ENCODE results near the gene YWHAG.
"Not testable (repeated sequence)": the region's sequence is repeated elsewhere in the genome, so short reads cannot be mapped to it uniquely, and the experiment has no call there.

The YWHAG gene

GRCh38 chr7:76390092-76390491, 31.3 kb upstream of the YWHAG start:
- H3K9me3 Mint-ChIP-seq: no peaks in the 10 kb centered on the region
- H3K36me3 Mint-ChIP-seq: no peaks in the 10 kb centered on the region
- no peaks in the 10 kb centered on the region for H3K27me3 Mint-ChIP-seq
- H3K4me1 Mint-ChIP-seq: peaks cover 19% of the 10 kb centered on the region
- peak overlapping the region; percentile 13 for H3K27ac Mint-ChIP-seq
- no peak for ATAC-seq
- H3K4me3 Mint-ChIP-seq: no peak overlapping the region

GRCh38 chr7:76387789-76388188, 29.0 kb upstream of the YWHAG start:
- H3K27ac Mint-ChIP-seq, H3K9me3 Mint-ChIP-seq, ATAC-seq, H3K27me3 Mint-ChIP-seq, H3K4me3 Mint-ChIP-seq, H3K4me1 Mint-ChIP-seq, H3K36me3 Mint-ChIP-seq: not testable (repeated sequence)

GRCh38 chr7:76386691-76387260, 28.0 kb upstream of the YWHAG start:
- H3K27me3 Mint-ChIP-seq: no peaks in the 10 kb centered on the region
- H3K27ac Mint-ChIP-seq: no peak overlapping the region
- no peaks in the 10 kb centered on the region for H3K4me1 Mint-ChIP-seq
- ATAC-seq: no peak
- no peak overlapping the region for H3K4me3 Mint-ChIP-seq
- no peaks in the 10 kb centered on the region for H3K36me3 Mint-ChIP-seq
- H3K9me3 Mint-ChIP-seq: no peaks in the 10 kb centered on the region

GRCh38 chr7:76383089-76383944, 24.5 kb upstream of the YWHAG start:
- H3K27ac Mint-ChIP-seq: no peak overlapping the region
- H3K27me3 Mint-ChIP-seq: no peaks in the 10 kb centered on the region
- H3K36me3 Mint-ChIP-seq: no peaks in the 10 kb centered on the region
- H3K4me1 Mint-ChIP-seq: peaks cover 8% of the 10 kb centered on the region
- no peak for ATAC-seq
- H3K9me3 Mint-ChIP-seq: no peaks in the 10 kb centered on the region
- no peak overlapping the region for H3K4me3 Mint-ChIP-seq

GRCh38 chr7:76381814-76382213, 23.0 kb upstream of the YWHAG start:
- H3K4me3 Mint-ChIP-seq: no peak overlapping the region
- H3K36me3 Mint-ChIP-seq: no peaks in the 10 kb centered on the region
- no peak overlapping the region for H3K27ac Mint-ChIP-seq
- H3K27me3 Mint-ChIP-seq: no peaks in the 10 kb centered on the region
- peaks cover 18% of the 10 kb centered on the region for H3K4me1 Mint-ChIP-seq
- no peaks in the 10 kb centered on the region for H3K9me3 Mint-ChIP-seq
- no peak for ATAC-seq

- Mint-ChIP-seq H3K36me3 (no peaks in the 10 kb centered on the region), H3K9me3 (no peaks in the 10 kb centered on the region), H3K4me3 (peak overlapping the region; percentile 71), H3K27me3 (no peaks in the 10 kb centered on the region), H3K27ac (peak overlapping the region; percentile 69), H3K4me1 (peaks cover 18% of the 10 kb centered on the region)
- ATAC-seq: no peak
These were observed 21.8 kb upstream of the YWHAG start for GRCh38 chr7:76380623-76380966.

- ATAC-seq: no peak
- no peaks in the 10 kb centered on the region for H3K36me3 Mint-ChIP-seq
- no peaks in the 10 kb centered on the region for H3K9me3 Mint-ChIP-seq
- H3K4me3 Mint-ChIP-seq: no peak overlapping the region
- peaks cover 21% of the 10 kb centered on the region for H3K27me3 Mint-ChIP-seq
- H3K27ac Mint-ChIP-seq: no peak overlapping the region
- peaks cover 18% of the 10 kb centered on the region for H3K4me1 Mint-ChIP-seq
These were observed 18.6 kb upstream of the YWHAG start for GRCh38 chr7:76377186-76377918.

GRCh38 chr7:76375251-76375650, 16.5 kb upstream of the YWHAG start:
- no peak overlapping the region for H3K27ac Mint-ChIP-seq
- ATAC-seq: no peak
- H3K4me1 Mint-ChIP-seq: peaks cover 15% of the 10 kb centered on the region
- H3K4me3 Mint-ChIP-seq: no peak overlapping the region
- H3K9me3 Mint-ChIP-seq: no peaks in the 10 kb centered on the region
- H3K36me3 Mint-ChIP-seq: no peaks in the 10 kb centered on the region
- peaks cover 36% of the 10 kb centered on the region for H3K27me3 Mint-ChIP-seq

- Mint-ChIP-seq H3K9me3 (no peaks in the 10 kb centered on the region), H3K4me1 (peaks cover 10% of the 10 kb centered on the region), H3K36me3 (no peaks in the 10 kb centered on the region), H3K27ac (no peak overlapping the region), H3K4me3 (no peak overlapping the region), H3K27me3 (peaks cover 36% of the 10 kb centered on the region)
- no peak for ATAC-seq
These were observed 14.4 kb upstream of the YWHAG start for GRCh38 chr7:76372984-76373833.

GRCh38 chr7:76371396-76371795, 12.6 kb upstream of the YWHAG start:
- Mint-ChIP-seq H3K27me3 (peaks cover 36% of the 10 kb centered on the region), H3K4me3 (no peak overlapping the region), H3K9me3 (no peaks in the 10 kb centered on the region), H3K4me1 (no peaks in the 10 kb centered on the region), H3K36me3 (no peaks in the 10 kb centered on the region), H3K27ac (no peak overlapping the region)
- no peak for ATAC-seq

- no peak for ATAC-seq
- Mint-ChIP-seq H3K4me1 (peaks cover 12% of the 10 kb centered on the region), H3K4me3 (no peak overlapping the region), H3K27ac (no peak overlapping the region), H3K36me3 (no peaks in the 10 kb centered on the region), H3K9me3 (no peaks in the 10 kb centered on the region), H3K27me3 (peaks cover 31% of the 10 kb centered on the region)
These were observed 10.2 kb upstream of the YWHAG start for GRCh38 chr7:76369018-76369417.

- H3K4me3 Mint-ChIP-seq: no peak overlapping the region
- peaks cover 15% of the 10 kb centered on the region for H3K4me1 Mint-ChIP-seq
- no peak for ATAC-seq
- H3K9me3 Mint-ChIP-seq: no peaks in the 10 kb centered on the region
- H3K27me3 Mint-ChIP-seq: peaks cover 23% of the 10 kb centered on the region
- H3K36me3 Mint-ChIP-seq: no peaks in the 10 kb centered on the region
- no peak overlapping the region for H3K27ac Mint-ChIP-seq
These were observed 9.4 kb upstream of the YWHAG start for GRCh38 chr7:76368190-76368589.

GRCh38 chr7:76364198-76364584, 5.4 kb upstream of the YWHAG start:
- no peaks in the 10 kb centered on the region for H3K27me3 Mint-ChIP-seq
- no peak for ATAC-seq
- peaks cover 22% of the 10 kb centered on the region for H3K4me1 Mint-ChIP-seq
- H3K4me3 Mint-ChIP-seq: no peak overlapping the region
- no peaks in the 10 kb centered on the region for H3K36me3 Mint-ChIP-seq
- H3K27ac Mint-ChIP-seq: peak overlapping the region; percentile 10
- H3K9me3 Mint-ChIP-seq: no peaks in the 10 kb centered on the region

- ATAC-seq, H3K36me3 Mint-ChIP-seq: not testable (repeated sequence)
These were observed 5.0 kb upstream of the YWHAG start for GRCh38 chr7:76363754-76364153.

More at GRCh38 chr7:76363754-76364153, 5.0 kb upstream of the YWHAG start:
- H3K27me3 Mint-ChIP-seq, H3K4me3 Mint-ChIP-seq, H3K9me3 Mint-ChIP-seq: not testable (repeated sequence)
- Mint-ChIP-seq H3K4me1 (peaks cover 22% of the 10 kb centered on the region), H3K27ac (peak overlapping the region; percentile 10)
